ENCODE measurements around the gene SLC28A2.
A peak's percentile ranks its signal among the peaks of the same experiment; 100 is the strongest.
"Not testable (repeated sequence)": the region's sequence is repeated elsewhere in the genome, so short reads cannot be mapped to it uniquely, and the experiment has no call there.

SLC28A2 gene

DNA sequence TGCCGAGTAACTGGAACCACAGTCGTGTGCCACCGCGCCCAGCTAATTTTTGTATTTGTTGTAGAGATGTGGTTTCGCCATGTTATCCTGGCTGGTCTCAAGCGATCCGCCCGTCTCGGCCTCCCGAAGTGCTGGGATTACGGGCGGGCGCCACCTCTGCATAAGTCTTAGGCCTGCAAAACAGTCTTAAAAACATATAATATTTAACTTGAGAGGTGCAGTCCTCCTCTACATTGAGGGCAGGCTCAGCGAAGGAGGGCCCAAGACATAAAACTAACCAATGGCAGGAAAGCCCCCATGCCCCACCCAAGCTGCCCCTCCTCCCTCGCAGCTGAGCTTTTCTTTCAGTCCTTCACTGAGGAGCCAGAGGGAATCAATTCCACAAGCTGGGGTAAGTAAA lies at the start of gene SLC28A2:
Gene SLC28A2 (plus strand): TSS at position 347 of the 400 bp plus-strand sequence. CDS start 982 bp downstream, outside the sequence.
- DNase-seq = no peak

DNA sequence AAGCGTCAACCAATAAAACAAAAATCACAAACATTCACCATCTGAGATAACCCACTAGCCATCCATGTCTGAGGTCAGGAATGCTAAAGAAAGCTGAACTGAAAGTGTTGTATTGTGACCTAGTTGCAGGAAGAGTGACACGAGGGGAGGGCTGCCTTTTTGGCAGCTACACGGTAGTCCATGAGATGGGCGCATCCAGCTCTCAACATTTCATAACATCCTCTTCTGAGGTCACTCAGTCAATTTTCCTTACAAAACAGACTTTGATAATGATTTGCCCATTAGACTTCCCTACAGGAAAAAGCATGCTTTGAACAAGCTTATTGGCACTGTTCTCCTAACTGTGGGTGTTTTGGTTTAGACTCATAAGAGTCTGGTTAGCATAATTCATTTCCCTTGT lies 48.9 kb upstream of the SLC28A2 start:
- no peak for DNase-seq

DNA sequence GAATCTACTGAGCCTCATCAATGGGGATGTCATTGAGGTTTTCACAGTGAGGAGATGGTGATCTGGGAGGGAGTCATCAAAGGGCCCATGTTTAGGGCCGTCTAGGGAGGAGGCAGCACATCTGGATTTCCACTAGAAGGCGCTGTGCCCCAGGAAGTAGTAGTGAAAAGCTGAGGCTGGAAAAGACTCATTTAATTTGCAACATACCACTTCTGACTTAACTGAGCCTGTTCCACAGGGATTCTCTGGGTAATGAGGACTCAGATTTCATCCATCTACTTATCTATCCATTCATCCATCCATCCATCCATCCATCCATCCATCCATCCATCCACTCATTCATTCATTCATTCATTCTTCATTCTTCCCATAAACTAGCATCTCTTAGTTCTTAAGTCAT lies 46.8 kb upstream of the SLC28A2 start:
- peak; percentile 42 to 78 for DNase-seq

- no peak for DNase-seq
These were observed 39.5 kb upstream of the SLC28A2 start for GRCh38 chr15:45212493-45212892.

DNA sequence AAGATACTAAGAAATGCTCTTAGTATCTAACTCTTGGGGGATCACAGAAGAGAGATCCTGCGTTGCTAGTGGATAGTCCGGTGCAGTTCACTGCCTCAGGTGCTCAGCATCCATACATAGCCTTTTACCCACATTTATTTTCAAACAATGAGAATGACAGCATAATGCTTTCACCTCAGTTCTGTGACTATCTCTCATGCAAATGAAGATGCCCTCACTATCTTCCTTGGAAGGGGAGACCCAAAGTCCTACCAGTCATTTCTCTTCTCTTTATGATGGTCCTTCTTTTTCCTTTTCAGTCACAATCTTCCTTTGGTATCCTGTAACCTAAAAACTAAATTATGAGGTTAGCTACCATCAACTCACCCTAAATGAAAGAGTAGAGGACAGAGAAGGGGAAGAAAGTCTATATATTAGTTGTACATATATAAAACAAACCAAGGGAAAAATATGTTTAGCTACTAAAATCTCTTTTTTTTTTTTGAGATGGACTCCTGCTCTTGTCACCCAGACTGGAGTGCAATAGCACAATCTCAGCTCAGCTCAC lies 30.9 kb upstream of the SLC28A2 start:
- DNase-seq = no peak

DNA sequence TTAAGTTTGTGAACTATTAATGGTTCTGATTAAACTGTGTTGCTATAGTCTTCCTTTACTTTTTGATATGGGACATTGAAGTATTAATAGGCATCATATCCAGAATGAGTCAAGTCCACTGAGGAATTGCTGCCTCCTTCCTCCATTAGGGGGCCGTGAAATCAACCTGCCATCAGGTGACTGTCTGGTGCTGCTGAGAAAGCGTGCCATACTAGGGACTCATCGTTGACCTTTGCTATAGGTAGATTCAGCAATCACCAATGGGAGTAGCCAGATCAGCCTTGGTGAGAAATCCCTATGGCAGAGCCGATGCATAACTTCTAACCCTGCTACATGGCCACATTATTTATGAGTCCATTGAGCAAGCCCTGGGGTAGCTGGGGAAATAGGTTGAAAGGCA lies 30.1 kb upstream of the SLC28A2 start:
- DNase-seq = no peak

DNA sequence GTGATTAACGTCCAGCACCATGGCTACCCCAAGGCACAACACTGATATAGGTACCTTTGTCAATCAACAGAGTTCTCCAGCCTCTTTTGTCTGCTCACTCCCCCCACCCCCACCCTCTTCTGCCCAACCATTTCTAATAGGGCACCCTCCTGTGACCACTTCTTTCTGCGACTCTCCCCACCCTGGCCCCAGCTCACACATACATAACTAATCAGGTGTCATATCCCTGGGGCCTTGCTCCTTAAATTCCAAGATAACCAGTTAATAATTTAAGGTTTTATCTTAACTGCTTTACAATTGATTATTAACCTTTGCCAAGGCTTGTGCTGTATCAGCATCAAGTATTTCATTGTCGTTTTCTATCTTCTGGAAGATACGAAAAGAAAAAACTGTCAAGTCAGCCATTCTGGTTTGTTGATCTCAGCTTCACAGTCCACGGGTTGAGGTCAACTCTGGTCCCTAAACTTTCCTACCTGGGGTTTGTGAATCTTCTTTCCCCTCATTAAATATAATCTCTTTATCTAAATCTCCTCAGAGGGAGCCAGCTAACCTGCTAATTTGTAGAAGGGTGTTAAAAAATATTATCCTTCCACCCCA lies 27.3 kb upstream of the SLC28A2 start:
- DNase-seq = no peak

- DNase-seq = peak in 1 of 2 experiments; percentile 2
These were observed 26.3 kb upstream of the SLC28A2 start for GRCh38 chr15:45225506-45226273.

DNA sequence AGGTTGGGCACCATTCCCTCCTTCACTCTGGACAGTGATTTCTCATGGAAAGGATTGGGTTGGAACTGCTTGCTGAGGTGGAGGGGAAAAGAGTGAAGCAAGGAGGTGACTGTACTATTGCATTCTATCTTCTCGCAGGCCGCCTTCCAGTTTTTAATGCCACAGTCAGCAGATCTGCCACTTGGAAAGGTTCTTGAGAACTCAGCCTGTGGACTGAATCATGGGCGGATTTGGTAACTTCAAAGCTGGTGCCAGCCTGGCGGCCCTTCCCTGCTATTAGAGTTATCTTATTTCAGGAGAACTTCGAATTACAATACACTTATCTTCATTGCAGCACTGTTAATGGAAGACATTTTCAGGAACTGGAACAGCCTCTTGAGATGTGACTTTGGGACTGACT lies 23.1 kb upstream of the SLC28A2 start:
- DNase-seq = no peak

DNA sequence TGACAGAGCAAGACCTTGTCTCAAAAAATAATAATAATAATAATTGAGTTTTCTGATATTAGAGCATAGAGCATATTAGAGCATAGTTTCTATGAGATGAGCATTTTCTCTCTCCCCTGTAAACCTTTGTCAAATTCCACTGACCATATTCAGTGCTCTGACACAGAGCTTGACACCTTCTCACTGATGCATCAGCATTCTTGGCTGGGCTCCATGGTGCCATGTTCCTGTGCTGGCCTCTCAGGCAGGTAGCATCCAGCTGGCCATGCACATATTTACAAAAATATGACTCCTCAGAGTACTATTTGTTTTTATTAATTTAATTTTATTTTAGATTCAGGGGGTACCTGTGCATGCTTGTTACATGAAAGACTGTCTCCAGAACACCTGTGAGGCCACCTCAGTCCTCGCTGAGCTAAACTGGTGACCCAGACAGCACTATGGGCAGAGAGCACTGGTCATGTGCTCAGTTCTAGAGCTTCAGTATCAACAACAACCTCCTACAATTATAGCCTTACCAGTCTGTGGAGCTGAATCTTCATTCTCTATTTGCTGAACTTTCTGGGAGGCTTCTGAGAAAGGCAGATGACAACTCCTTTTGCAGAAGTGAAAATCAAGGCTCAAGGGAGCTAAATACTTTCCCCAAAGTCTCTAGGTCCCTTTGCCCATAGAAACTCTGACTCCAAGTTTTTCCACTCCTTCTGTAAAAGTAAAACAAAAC lies 21.6 kb upstream of the SLC28A2 start:
- DNase-seq = no peak

GRCh38 chr15:45231132-45231531 lies 20.9 kb upstream of the SLC28A2 start:
- DNase-seq = no peak

DNA sequence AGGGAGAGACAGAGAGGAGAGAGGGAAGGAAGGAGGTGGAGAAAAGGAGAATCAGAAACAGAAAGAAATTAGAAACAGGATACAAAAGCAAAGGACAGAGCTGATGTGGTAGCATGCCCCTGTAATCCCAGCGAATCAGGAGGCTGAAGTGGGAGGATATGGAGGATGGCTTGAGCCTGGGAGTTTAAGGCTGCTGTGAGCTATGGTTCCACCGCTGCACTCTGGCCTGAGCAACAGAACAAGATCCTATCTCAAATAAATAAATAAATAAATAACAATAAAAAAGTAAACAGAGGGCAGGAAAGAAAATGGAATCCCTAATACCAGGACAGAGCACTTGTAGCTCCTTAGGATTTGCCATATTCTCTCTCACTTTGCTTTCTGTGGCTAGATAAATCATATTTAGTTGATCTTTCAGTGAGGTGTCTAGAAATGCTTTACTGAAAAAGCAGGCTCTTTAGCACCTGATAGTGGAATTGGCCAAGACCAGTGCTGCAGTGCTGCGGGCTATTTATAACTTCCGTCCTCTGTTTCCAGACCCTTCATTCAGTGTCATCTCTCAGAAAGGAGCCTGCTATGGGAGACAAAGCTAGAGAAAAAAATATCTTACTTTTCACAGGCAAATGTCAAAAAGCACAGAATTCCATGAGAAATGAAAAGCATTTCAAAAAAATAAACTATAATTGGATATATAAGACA lies 20.0 kb upstream of the SLC28A2 start:
- no peak for DNase-seq

- DNase-seq = no peak
These were observed 17.3 kb upstream of the SLC28A2 start for GRCh38 chr15:45234562-45235235.

- peak; percentile 3 to 7 for DNase-seq
These were observed 15.2 kb upstream of the SLC28A2 start for GRCh38 chr15:45236806-45237205.

GRCh38 chr15:45242289-45242688 lies 9.7 kb upstream of the SLC28A2 start:
- no peak for DNase-seq

GRCh38 chr15:45249125-45249780 lies 2.8 kb upstream of the SLC28A2 start:
- DNase-seq = peak in 1 of 2 experiments; percentile 6

- DNase-seq = no peak
These were observed 1.3 kb downstream of the SLC28A2 start for GRCh38 chr15:45253330-45253729.

DNA sequence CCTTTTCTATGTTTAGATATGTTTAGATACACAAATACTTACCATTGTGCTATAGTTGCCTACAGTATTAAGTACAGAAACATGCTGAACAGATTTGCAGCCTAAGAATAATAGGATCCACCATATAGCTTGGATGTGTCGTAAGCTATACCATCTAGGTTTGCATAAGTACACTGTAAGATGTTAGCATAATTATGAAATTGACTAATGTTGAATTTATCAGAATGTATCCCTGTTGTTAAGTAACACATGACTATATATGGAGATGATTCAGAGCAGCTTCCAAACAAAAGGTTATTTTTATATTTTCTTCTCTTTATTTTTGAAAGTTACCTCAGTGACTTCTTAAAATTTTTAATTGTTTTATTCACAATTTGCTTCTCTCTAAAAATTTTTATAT lies 2.4 kb downstream of the SLC28A2 start:
- no peak for DNase-seq

- not testable (repeated sequence) for DNase-seq
These were observed 2.8 kb downstream of the SLC28A2 start for GRCh38 chr15:45254824-45255223.

DNA sequence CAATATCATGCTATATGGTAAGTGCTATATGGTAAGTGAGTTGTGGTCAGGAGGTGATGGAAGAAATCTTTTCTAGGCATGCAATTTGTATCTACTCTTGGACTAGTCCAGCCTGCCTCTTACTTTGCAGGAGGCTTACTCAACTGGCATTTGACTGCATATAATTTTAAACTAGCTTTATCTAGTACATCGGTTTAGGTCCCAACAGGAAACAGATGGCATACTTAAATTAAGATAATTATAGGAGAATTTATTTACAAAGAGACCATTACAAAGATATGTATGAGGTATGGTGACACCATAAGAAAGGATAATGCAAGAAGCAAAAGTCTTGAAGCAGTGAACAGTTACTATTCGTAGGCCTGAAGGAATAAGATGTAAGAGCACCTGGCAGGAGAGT lies 7.8 kb downstream of the SLC28A2 start:
- DNase-seq = no peak

- no peak for DNase-seq
These were observed 10.9 kb downstream of the SLC28A2 start for GRCh38 chr15:45262906-45263461.

DNA sequence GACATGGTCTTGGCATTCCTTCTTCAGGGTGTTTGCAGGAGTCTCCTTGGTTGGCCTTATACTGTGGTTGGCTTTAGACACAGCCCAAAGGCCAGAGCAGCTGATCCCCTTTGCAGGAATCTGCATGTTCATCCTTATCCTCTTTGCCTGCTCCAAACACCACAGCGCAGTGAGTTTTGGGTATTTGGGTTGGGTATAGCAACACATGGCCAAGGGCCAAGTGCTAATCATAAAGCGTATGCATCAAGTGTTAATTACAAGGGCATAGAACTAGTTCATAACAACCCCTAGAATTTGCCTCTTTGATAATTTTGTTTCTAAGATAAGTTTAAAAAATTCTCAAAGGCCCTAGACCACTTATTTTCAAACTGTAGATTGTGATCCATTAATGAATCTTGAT lies 11.8 kb downstream of the SLC28A2 start:
- no peak for DNase-seq

All from NCI-H526 (cell line).